HepG2 (cell line): ENCODE measurements around the gene MED12L. TPM values are rescaled to one million over a fixed set of nuclear protein-coding genes. Genes with fewer than 3 reads are reported as not detected.
A peak's percentile ranks its signal among the peaks of the same experiment; 100 is the strongest.

Source experiments
- CENPX ChIP-seq: sonication (generic); formaldehyde crosslinking; IDR thresholded peaks from 2 replicates; pipeline ENCODE4 v1.9.0; 2021; ENCODE audit warnings: mild to moderate bottlenecking, missing genetic modification reagents, moderate library complexity
- IKZF4 ChIP-seq: sonication (generic); formaldehyde crosslinking; IDR thresholded peaks from 2 replicates; pipeline ENCODE4 v1.5.1; 2020; ENCODE audit warnings: borderline replicate concordance, mild to moderate bottlenecking, low read depth, missing genetic modification reagents; ENCODE audit errors: not compliant biosample characterization
- KAT8 ChIP-seq: IDR thresholded peaks from 2 replicates; pipeline ENCODE4 v1.6.1; 2016; ENCODE audit warnings: missing genetic modification reagents, missing compliant biosample characterization
- NR3C1 ChIP-seq: sonication (generic); formaldehyde crosslinking; IDR thresholded peaks from 2 replicates; pipeline ENCODE4 v1.4.0; 2020; ENCODE audit warnings: missing genetic modification reagents
- PAXIP1 ChIP-seq: sonication (generic); formaldehyde crosslinking; conservative IDR thresholded peaks from 2 replicates; pipeline ENCODE4 v1.4.0; 2020; ENCODE audit warnings: mild to moderate bottlenecking, missing genetic modification reagents, moderate library complexity
- RARG ChIP-seq: sonication (generic); formaldehyde crosslinking; IDR thresholded peaks from 2 replicates; pipeline ENCODE4 v1.4.0; 2020; ENCODE audit warnings: low read depth, mild to moderate bottlenecking, missing genetic modification reagents
- RFX5 ChIP-seq: IDR thresholded peaks from 2 replicates; pipeline ENCODE4 v1.6.1; 2011; ENCODE audit warnings: low read depth, low read length, improper control_type of control experiment
- TP53 ChIP-seq: sonication (generic); formaldehyde crosslinking; conservative IDR thresholded peaks from 2 replicates; pipeline ENCODE4 v1.4.0; 2020; ENCODE audit warnings: missing genetic modification reagents
- U2AF1 ChIP-seq: fragments of 200-400 bp; formaldehyde crosslinking; optimal IDR thresholded peaks from 2 replicates; pipeline ENCODE3; 2017; ENCODE audit warnings: mild to moderate bottlenecking, low read depth, low read length
- ZBTB10 ChIP-seq: sonication (generic); formaldehyde crosslinking; IDR thresholded peaks from 2 replicates; pipeline ENCODE4 v1.4.0; 2020; ENCODE audit warnings: missing genetic modification reagents, borderline replicate concordance
- ZBTB8A ChIP-seq: sonication (generic); formaldehyde crosslinking; IDR thresholded peaks from 2 replicates; pipeline ENCODE4 v1.4.0; 2020; ENCODE audit warnings: mild to moderate bottlenecking, low read depth, missing genetic modification reagents, borderline replicate concordance
- ZFP62 ChIP-seq: sonication (generic); formaldehyde crosslinking; IDR thresholded peaks from 2 replicates; pipeline ENCODE4 v1.4.0; 2020; ENCODE audit warnings: missing genetic modification reagents
- ZFYVE20 ChIP-seq: sonication (generic); formaldehyde crosslinking; IDR thresholded peaks from 2 replicates; pipeline ENCODE4 v1.8.0; 2023; ENCODE audit warnings: low read depth, mild to moderate bottlenecking, moderate library complexity, missing genetic modification reagents, borderline replicate concordance
- ZNF143 ChIP-seq: sonication (generic); formaldehyde crosslinking; IDR thresholded peaks from 2 replicates; pipeline ENCODE4 v1.4.0; 2020; ENCODE audit warnings: missing genetic modification reagents
- ZNF292 ChIP-seq: sonication (generic); formaldehyde crosslinking; IDR thresholded peaks from 2 replicates; pipeline ENCODE4 v1.8.1; 2022; ENCODE audit warnings: mild to moderate bottlenecking, low read depth, missing genetic modification reagents, borderline replicate concordance
- ZNF331 ChIP-seq: sonication (generic); formaldehyde crosslinking; IDR thresholded peaks from 2 replicates; pipeline ENCODE4 v1.4.0; 2020; ENCODE audit warnings: missing genetic modification reagents
- ZNF33B ChIP-seq: sonication (generic); formaldehyde crosslinking; IDR thresholded peaks from 2 replicates; pipeline ENCODE4 v1.5.1; 2020; ENCODE audit warnings: mild to moderate bottlenecking, missing genetic modification reagents
- ZNF34 ChIP-seq: sonication (generic); formaldehyde crosslinking; IDR thresholded peaks from 2 replicates; pipeline ENCODE4 v1.4.0; 2020; ENCODE audit warnings: mild to moderate bottlenecking, missing genetic modification reagents, borderline replicate concordance
- ZNF549 ChIP-seq: sonication (generic); formaldehyde crosslinking; IDR thresholded peaks from 2 replicates; pipeline ENCODE4 v1.5.0; 2020; ENCODE audit warnings: missing genetic modification reagents
- ZNF576 ChIP-seq: sonication (generic); formaldehyde crosslinking; IDR thresholded peaks from 2 replicates; pipeline ENCODE4 v1.4.0; 2020; ENCODE audit warnings: mild to moderate bottlenecking, missing genetic modification reagents
- ZNF619 ChIP-seq: sonication (generic); formaldehyde crosslinking; IDR thresholded peaks from 2 replicates; pipeline ENCODE4 v1.4.0; 2020; ENCODE audit warnings: mild to moderate bottlenecking, missing genetic modification reagents
- ZNF775 ChIP-seq: sonication (generic); formaldehyde crosslinking; IDR thresholded peaks from 2 replicates; pipeline ENCODE4 v1.4.0; 2020; ENCODE audit warnings: missing genetic modification reagents, mild to moderate bottlenecking, moderate library complexity, borderline replicate concordance
- ZNF781 ChIP-seq: sonication (generic); formaldehyde crosslinking; IDR thresholded peaks from 2 replicates; pipeline ENCODE4 v1.5.1; 2020; ENCODE audit warnings: borderline replicate concordance, mild to moderate bottlenecking, missing genetic modification reagents; ENCODE audit errors: not compliant biosample characterization
- ZSCAN21 ChIP-seq: sonication (generic); formaldehyde crosslinking; IDR thresholded peaks from 2 replicates; pipeline ENCODE4 v1.8.0; 2022; ENCODE audit warnings: mild to moderate bottlenecking, missing genetic modification reagents, moderate library complexity, borderline replicate concordance
- polyA plus RNA-seq, 8 experiments: library from polyadenylated mRNA; depleted of rRNA in 3 of 8; stranded (reverse) in 7 of 8; unstranded in 1 of 8; fragments of >200 nt; fragmentation: Illumina TruSeq in 4 of 8; extraction: Trizol in 4 of 8; gene quantifications; 2 replicates each; pipeline versions ENCODE4 v1.2.1 to v1.2.3, GENCODE V29; 2011 to 2016; ENCODE audit warnings: low read depth in 4 of 8, missing spikeins in 1 of 8, mixed read lengths in 1 of 8; ENCODE audit not compliant: insufficient read depth in 1 of 8
- total RNA-seq, 5 experiments: library from RNA; depleted of rRNA; stranded (reverse); fragments of >200 nt; fragmentation: Illumina TruSeq; extraction: Trizol; gene quantifications; 2 replicates each; pipeline ENCODE4 v1.2.3, GENCODE V29; 2016; ENCODE audit warnings: low read depth in 1 of 5

MED12L gene
- total and polyA plus RNA-seq, 2 of the 13 experiments (the other 11 are each of a cell fraction or from before 2014, with no cell fraction given): 0.07 to 0.64 TPM

- TF ChIP-seq ZFYVE20 (no peak), IKZF4 (CRISPR knock-in tag) (no peak), ZNF619 (no peak), ZNF143 (CRISPR knock-in tag) (no peak), ZNF292 (CRISPR knock-in tag) (peak; percentile 63; the same call in 1 of the 2 replicates), RARG (no peak), ZNF331 (CRISPR knock-in tag) (peak; percentile 96), ZNF775 (no peak), NR3C1 (CRISPR knock-in tag) (no peak), RFX5 (no peak), ZFP62 (no peak), ZBTB10 (CRISPR knock-in tag) (no peak), CENPX (CRISPR knock-in tag) (no peak), ZSCAN21 (peak; percentile 91), ZNF549 (CRISPR knock-in tag) (no peak), ZNF33B (CRISPR knock-in tag) (no peak), ZBTB8A (CRISPR knock-in tag) (no peak), TP53 (CRISPR knock-in tag) (no peak), ZNF576 (no peak), ZNF34 (CRISPR knock-in tag) (no peak), PAXIP1 (CRISPR knock-in tag) (peak; percentile 100), U2AF1 (no peak), KAT8 (peak; percentile 70; the same call in 1 of the 2 replicates), ZNF781 (CRISPR knock-in tag) (no peak)
Measured at GRCh38 chr3:151197981-151198767, 112.7 kb downstream of the MED12L start (continued).
